Measurements from ENCODE around the gene ASPHD1.

Gene ASPHD1

DNA sequence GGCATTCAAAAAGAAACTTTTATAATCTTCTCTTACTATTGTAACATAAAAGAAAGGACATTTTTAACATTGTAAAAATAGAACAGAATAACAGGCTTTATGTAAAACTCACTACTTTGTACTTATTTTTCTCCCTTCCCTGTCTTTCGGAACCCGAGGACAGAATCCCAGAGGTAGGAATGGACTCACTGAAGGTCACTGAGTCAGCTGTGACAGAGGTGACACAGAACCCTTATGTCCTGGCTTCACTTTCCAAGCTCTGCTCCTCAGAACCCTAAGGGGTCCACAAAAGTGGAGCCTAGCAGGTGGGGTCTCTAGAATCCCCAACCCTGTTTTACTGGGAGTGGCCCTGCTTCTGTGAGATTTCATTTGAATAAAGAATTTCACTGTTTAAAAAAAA is 22.0 kb downstream of the ASPHD1 start:
- H3K36me3 ChIP-seq = no peaks in the 10 kb centered on the region; the same call in 1 of the 2 replicates
- no peaks in the 10 kb centered on the region for H3K27me3 ChIP-seq
- TF ChIP-seq, protein P1, sequence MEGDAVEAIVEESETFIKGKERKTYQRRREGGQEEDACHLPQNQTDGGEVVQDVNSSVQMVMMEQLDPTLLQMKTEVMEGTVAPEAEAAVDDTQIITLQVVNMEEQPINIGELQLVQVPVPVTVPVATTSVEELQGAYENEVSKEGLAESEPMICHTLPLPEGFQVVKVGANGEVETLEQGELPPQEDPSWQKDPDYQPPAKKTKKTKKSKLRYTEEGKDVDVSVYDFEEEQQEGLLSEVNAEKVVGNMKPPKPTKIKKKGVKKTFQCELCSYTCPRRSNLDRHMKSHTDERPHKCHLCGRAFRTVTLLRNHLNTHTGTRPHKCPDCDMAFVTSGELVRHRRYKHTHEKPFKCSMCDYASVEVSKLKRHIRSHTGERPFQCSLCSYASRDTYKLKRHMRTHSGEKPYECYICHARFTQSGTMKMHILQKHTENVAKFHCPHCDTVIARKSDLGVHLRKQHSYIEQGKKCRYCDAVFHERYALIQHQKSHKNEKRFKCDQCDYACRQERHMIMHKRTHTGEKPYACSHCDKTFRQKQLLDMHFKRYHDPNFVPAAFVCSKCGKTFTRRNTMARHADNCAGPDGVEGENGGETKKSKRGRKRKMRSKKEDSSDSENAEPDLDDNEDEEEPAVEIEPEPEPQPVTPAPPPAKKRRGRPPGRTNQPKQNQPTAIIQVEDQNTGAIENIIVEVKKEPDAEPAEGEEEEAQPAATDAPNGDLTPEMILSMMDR (IDR thresholded peaks at IDR 0.05; ENCODE audit: low read depth, low read length) = no peak
- no peak for DNase-seq
- H3K4me1 ChIP-seq = no peaks in the 10 kb centered on the region
- no peaks in the 10 kb centered on the region for H3K9me3 ChIP-seq
- H3K4me3 ChIP-seq (ENCODE audit: low read depth, low read length) = no peak overlapping the region

DNA sequence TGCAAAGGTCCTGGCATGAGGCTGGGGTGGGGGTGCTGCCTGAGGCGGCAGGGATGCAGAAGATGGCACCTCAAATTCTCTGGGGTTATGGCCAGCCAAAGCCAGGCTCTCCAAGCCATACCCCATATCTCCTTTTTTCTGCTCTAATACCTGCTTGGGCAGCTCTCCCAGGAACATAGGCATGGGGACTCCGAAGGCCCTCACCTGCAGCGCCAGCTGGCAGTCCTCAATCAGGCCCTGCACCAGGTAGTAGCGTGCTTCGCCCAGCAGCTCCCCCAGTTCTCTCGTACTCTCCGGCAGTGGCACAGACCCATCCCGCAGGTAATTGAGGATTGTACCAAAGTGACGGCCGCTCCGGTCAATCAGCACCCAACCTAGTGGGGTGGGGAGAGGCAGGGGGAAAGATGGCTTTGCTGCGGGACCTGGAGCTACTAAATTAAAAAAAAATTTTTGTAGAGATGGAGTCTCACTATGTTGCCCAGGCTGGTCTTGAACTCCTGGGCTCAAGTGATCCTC is 22.8 kb downstream of the ASPHD1 start:
- Histone ChIP-seq H3K9me3 (no peaks in the 10 kb centered on the region), H3K4me1 (no peaks in the 10 kb centered on the region), H3K36me3 (no peaks in the 10 kb centered on the region; the same call in 1 of the 2 replicates), H3K4me3 (ENCODE audit: low read depth, low read length) (no peak overlapping the region), H3K27me3 (no peaks in the 10 kb centered on the region)
- TF ChIP-seq, protein P1 (IDR thresholded peaks at IDR 0.05; ENCODE audit: low read depth, low read length) = no peak
- no peak for DNase-seq

DNA sequence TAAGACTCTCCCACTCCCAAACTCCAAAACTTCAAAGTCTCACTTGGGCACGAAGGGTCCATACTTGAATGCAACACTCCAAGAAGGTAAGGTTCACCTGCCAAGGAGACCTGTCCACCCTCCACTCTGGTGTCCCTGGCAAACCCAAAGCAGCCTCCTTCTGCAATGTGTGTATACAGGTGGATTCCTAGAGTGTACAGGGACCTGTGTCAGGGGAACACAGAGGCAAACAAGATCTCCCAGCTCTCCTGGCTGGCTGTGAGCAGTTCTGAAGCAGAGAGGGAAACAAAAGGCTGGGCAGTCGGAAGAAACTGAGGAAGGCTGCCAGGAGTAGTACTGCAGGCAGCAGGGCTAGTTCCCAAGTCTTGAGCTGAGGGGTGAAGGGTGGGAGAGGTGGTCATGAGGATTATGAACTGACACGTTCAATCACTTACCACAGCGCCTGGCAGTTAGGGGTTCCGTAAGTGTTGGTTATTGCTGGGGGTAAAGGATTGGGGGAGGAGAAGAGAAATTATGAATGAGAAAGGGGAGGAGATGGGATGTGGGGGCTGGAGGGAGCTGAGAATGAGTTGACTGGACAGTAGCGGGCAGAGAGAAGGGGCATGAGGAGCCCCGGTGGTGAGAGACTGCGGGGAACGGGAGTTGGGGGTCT is 24.9 kb downstream of the ASPHD1 start:
- H3K4me1 ChIP-seq = no peaks in the 10 kb centered on the region
- TF ChIP-seq, protein P1 (IDR thresholded peaks at IDR 0.05; ENCODE audit: low read depth, low read length) = no peak
- no peaks in the 10 kb centered on the region for H3K36me3 ChIP-seq
- no peaks in the 10 kb centered on the region for H3K27me3 ChIP-seq
- H3K4me3 ChIP-seq (ENCODE audit: low read depth, low read length) = peak overlapping the region; percentile 82
- DNase-seq = no peak
- no peaks in the 10 kb centered on the region for H3K9me3 ChIP-seq

DNA sequence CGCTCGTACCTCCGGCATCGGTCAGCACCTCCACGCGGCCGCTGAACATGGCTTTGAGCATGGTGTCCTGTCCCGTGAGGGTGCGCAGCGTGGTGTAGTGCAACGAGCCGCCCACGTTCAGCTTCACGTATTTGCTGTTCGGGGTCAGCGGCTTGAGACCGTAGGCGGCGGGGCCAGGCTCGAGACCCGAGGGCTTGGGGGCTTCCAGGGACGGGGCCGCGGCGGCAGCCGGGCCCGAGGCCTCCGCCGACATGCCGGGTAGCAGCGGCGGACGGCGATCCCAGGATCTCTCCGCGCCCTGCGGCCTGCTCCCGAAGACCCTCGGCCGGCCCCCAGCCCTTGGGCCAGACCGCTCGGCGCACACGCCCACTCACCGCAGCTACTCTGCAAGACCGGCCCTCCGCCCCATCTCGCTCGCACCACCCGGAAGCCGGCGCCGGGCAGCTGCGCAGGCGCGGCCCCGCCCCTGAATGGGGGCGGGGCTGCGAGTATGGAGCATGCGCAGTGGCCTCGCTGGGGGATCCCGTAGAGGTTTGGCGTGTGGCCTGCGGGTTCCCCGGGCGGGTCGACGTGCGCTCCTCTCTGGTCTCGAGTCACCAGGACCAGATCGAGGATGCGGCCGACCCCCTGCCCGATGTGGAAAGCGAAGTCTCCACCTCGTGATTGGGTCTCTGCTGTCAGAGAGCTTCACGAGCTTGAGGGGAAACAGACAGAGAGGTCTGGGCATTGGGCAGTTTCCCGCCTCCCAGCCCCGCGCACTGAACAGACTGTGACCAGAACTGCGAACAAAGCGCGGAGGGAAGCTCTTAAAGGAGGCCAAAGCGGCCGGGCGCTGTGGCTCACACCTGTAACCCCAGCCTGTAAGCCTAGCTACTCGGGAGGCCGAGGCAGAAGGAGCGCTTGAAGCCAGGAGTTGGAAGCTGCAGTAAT is 25.8 kb downstream of the ASPHD1 start, which contains the start of gene KCTD13:
KCTD13 (minus strand) TSS at position 446 of the 930 bp plus-strand sequence; CDS start at position 253, 193 bp downstream.
- DNase-seq = peak; percentile 91
- no peaks in the 10 kb centered on the region for H3K36me3 ChIP-seq
- TF ChIP-seq, protein P1 (IDR thresholded peaks at IDR 0.05; ENCODE audit: low read depth, low read length) = no peak
- no peaks in the 10 kb centered on the region for H3K27me3 ChIP-seq
- no peaks in the 10 kb centered on the region for H3K9me3 ChIP-seq
- peak within 1 kb of the TSS; percentile 82 for H3K4me3 ChIP-seq (ENCODE audit: low read depth, low read length)
- H3K4me1 ChIP-seq = no peaks in the 10 kb centered on the region

DNA sequence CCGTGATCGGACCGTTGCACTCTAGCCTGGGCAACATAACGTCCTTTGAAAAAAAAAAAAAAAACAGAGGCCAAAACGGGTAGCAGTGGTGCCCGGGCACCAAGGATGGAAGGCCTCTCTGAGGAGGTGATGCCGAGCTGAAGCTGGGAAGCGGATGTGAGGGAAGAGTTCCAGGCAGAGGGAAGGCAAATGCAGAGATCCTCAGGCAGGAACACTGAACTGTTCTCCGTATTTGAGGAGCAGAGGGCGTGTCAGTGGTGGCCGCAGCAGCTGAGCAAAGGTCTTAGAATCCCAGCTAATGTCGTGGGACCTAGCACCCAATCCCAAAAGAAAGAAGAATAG is 26.4 kb downstream of the ASPHD1 start:
- no peaks in the 10 kb centered on the region for H3K27me3 ChIP-seq
- H3K9me3 ChIP-seq = no peaks in the 10 kb centered on the region
- H3K4me1 ChIP-seq = no peaks in the 10 kb centered on the region
- no peaks in the 10 kb centered on the region for H3K36me3 ChIP-seq
- peak overlapping the region; percentile 82 for H3K4me3 ChIP-seq (ENCODE audit: low read depth, low read length)
- TF ChIP-seq, protein P1 (IDR thresholded peaks at IDR 0.05; ENCODE audit: low read depth, low read length) = no peak
- DNase-seq = peak; percentile 20
